Anterior cingulate cortex (tissue), 58 donors: ENCODE results near the gene AMER1.
"Not testable (repeated sequence)": the region's sequence is repeated elsewhere in the genome, so short reads cannot be mapped to it uniquely, and the experiment has no call there.

Experiments used
- DNase-seq, 58 donors: peaks; one replicate each; lab custom pipeline; 2025; lab: John Stamatoyannopoulos, UW

AMER1 gene

GRCh38 chrX:64205441-64205734 is at the start of gene AMER1:
Gene AMER1, minus strand, starts transcription at chrX:64205708. Its CDS starts 12,422 bp downstream, at chrX:64193286.
- DNase-seq, result peak in 4 of 58 donors; percentile 14 to 62 (median 52)

- no peak for DNase-seq
These were observed 24.8 kb upstream of the AMER1 start, which contains the start of gene ASB12 for GRCh38 chrX:64230123-64230970. Gene ASB12, minus strand, starts transcription at chrX:64230607. Its CDS starts 4,957 bp downstream, at chrX:64225650.

GRCh38 chrX:64229154-64229553 is 23.6 kb upstream of the AMER1 start:
- DNase-seq, result no peak

GRCh38 chrX:64218023-64218422 is 12.5 kb upstream of the AMER1 start:
- no peak for DNase-seq

GRCh38 chrX:64213989-64214388 is 8.5 kb upstream of the AMER1 start:
- DNase-seq, result not testable (repeated sequence)

GRCh38 chrX:64206556-64207162 is 1.2 kb upstream of the AMER1 start:
- DNase-seq, result peak in 5 of 58 donors; percentile 0 to 24 (median 12)

- DNase-seq, result peak; percentile 35 to 95 (median 86)
These were observed 410 bp upstream of the AMER1 start for GRCh38 chrX:64205735-64206501.

- DNase-seq, result peak in 53 of 58 donors; percentile 0 to 71 (median 37)
These were observed 637 bp downstream of the AMER1 start for GRCh38 chrX:64204701-64205440.

GRCh38 chrX:64204252-64204651 is 1.3 kb downstream of the AMER1 start:
- peak in 25 of 58 donors; percentile 1 to 32 (median 9) for DNase-seq

GRCh38 chrX:64202808-64203325 is 2.6 kb downstream of the AMER1 start:
- no peak for DNase-seq

- no peak for DNase-seq
These were observed 7.5 kb downstream of the AMER1 start for GRCh38 chrX:64198036-64198435.

- no peak for DNase-seq
These were observed 8.9 kb downstream of the AMER1 start for GRCh38 chrX:64196606-64197005.

GRCh38 chrX:64195862-64196261 is 9.6 kb downstream of the AMER1 start:
- DNase-seq, result no peak

- no peak for DNase-seq
These were observed 12.8 kb downstream of the AMER1 start for GRCh38 chrX:64192673-64193072.

- DNase-seq, result no peak
These were observed 13.5 kb downstream of the AMER1 start for GRCh38 chrX:64192040-64192439.

GRCh38 chrX:64191281-64192010 is 14.1 kb downstream of the AMER1 start:
- DNase-seq, result no peak

- DNase-seq, result no peak
These were observed 15.3 kb downstream of the AMER1 start for GRCh38 chrX:64190136-64190740.

GRCh38 chrX:64188901-64189300 is 16.6 kb downstream of the AMER1 start:
- DNase-seq, result no peak

- DNase-seq, result no peak
These were observed 17.8 kb downstream of the AMER1 start for GRCh38 chrX:64187762-64188150.
